ENCODE measurements around the gene HSPG2.

The HSPG2 gene

GRCh38 chr1:21879928-21880618 is 57.0 kb downstream of the HSPG2 start:
- Histone ChIP-seq H3K4me1 (ENCODE audit: control extremely low read depth in 1 of 4, control insufficient read depth in 4 of 4, insufficient read depth in 4 of 4, low read length in 3 of 4) (no peaks in the 10 kb centered on the region), H3K9me3 (ENCODE audit: control extremely low read depth in 1 of 5, control insufficient read depth in 4 of 5, insufficient read depth in 2 of 5, low read depth in 1 of 5, low read length in 4 of 5) (no peaks in the 10 kb centered on the region), H3K27me3 (replicated peaks in 2 of 5; ENCODE audit: control insufficient read depth in 4 of 5, insufficient read depth in 5 of 5, low read length in 4 of 5) (no peaks in the 10 kb centered on the region), H3K4me3 (ENCODE audit: control insufficient read depth in 1 of 7, extremely low read depth in 1 of 7, insufficient read depth in 4 of 7, low read depth in 2 of 7, low read length in 6 of 7) (no peak overlapping the region), H3K27ac (ENCODE audit: insufficient read depth in 1 of 2, low read depth in 1 of 2, low read length in 2 of 2, poor library complexity in 1 of 2, severe bottlenecking in 2 of 2) (no peak overlapping the region), H3K36me3 (ENCODE audit: control insufficient read depth in 4 of 4, insufficient read depth in 4 of 4, low read length in 3 of 4) (peaks cover 0 to 73% (median 14%) of the 10 kb centered on the region in 4 experiments)
- POLR2A ChIA-PET, result no interaction called here
- DNase-seq, result no peak
- 95% methylated on average over 14 of the region's 19 CpGs for WGBS (ENCODE audit: insufficient coverage)
- CTCF ChIA-PET, result no interaction called here

DNA sequence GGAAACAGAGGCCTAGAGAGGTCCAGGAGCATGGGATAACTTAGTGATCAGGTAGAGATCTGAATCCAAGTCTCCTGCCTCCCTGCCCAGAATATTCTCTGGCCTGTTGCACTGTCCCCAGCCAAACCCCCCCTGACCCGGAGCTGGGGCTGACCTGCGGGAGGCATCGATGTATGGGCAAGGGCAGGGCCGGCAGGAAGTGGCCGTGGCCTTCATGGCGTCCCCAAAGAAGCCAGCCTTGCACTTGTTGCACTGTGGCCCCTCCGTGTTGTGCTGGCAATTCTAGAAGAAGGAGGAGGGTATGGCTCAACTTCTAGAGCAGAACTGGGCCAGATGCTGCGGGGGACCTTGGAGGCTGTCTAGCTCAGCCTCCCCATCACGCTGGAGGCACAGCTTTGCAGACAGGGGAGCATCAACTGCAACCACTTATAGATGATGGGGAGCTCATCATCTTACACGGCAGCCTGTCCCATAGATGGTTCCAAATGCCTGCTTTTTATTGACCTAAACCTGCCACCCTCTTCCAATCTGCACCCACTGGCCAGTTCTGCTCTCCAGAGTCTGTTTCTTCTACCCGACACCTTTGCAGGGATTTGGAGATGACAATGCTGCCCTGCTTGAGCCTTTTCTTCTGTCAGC is 58.2 kb downstream of the HSPG2 start:
- 96% methylated on average over 10 of the region's 11 CpGs for WGBS (ENCODE audit: insufficient coverage)
- CTCF ChIA-PET, result no interaction called here
- H3K36me3 ChIP-seq (ENCODE audit: control insufficient read depth in 4 of 4, insufficient read depth in 4 of 4, low read length in 3 of 4), result peaks cover 0 to 72% (median 16%) of the 10 kb centered on the region in 4 experiments

DNA sequence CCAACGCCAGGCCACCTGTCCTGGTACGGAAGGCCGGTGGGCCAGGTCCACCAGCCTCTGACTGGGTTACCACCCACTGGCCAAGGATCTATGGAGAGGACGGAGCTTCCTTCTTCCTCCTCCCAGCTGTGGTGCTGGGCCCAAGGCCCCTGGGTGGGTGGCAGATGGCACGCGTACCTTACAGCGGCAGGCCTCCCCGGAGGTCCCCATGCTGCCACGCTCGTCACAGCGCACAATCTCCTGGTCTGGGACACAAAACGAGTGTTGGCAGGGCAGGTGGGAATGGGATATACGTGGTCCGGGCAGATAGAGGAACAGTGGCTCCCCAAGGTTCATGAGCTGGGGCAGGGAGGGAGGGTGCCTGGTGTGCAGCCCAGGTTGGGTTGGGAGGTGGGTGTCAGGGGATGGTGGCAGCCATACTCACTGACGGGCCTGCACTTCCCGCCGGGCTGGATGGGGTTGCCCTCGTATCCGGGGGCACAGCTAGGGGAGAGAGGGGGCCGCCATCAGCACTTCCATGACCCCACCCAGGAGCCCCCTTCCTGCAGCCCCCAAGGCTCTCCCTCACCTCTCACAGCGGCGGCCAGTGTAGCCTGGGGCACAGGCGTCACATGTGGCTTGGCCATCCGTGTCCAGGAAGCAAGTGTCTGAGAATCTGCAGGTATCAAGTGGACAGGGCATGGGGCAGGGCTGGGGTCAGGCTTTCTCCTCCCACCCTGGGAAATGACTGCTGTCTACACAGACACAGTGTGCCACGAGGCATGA is 58.9 kb downstream of the HSPG2 start:
- Histone ChIP-seq H3K27me3 (replicated peaks in 2 of 5; ENCODE audit: control insufficient read depth in 4 of 5, insufficient read depth in 5 of 5, low read length in 4 of 5) (no peaks in the 10 kb centered on the region), H3K4me3 (ENCODE audit: control insufficient read depth in 1 of 7, extremely low read depth in 1 of 7, insufficient read depth in 4 of 7, low read depth in 2 of 7, low read length in 6 of 7) (no peak overlapping the region), H3K9me3 (ENCODE audit: control extremely low read depth in 1 of 5, control insufficient read depth in 4 of 5, insufficient read depth in 2 of 5, low read depth in 1 of 5, low read length in 4 of 5) (no peaks in the 10 kb centered on the region), H3K4me1 (ENCODE audit: control extremely low read depth in 1 of 4, control insufficient read depth in 4 of 4, insufficient read depth in 4 of 4, low read length in 3 of 4) (no peaks in the 10 kb centered on the region), H3K27ac (ENCODE audit: insufficient read depth in 1 of 2, low read depth in 1 of 2, low read length in 2 of 2, poor library complexity in 1 of 2, severe bottlenecking in 2 of 2) (no peak overlapping the region), H3K36me3 (ENCODE audit: control insufficient read depth in 4 of 4, insufficient read depth in 4 of 4, low read length in 3 of 4) (peaks cover 0 to 74% (median 17%) of the 10 kb centered on the region in 4 experiments)
- CTCF ChIA-PET, result no interaction called here
- 97% methylated on average over 19 of the region's 25 CpGs for WGBS (ENCODE audit: insufficient coverage)
- no peak for DNase-seq
- POLR2A ChIA-PET, result no interaction called here

More for the DNA sequence above, 58.2 kb downstream of the HSPG2 start:
- no peak overlapping the region for H3K27ac ChIP-seq (ENCODE audit: insufficient read depth in 1 of 2, low read depth in 1 of 2, low read length in 2 of 2, poor library complexity in 1 of 2, severe bottlenecking in 2 of 2)
- DNase-seq, result no peak
- no peaks in the 10 kb centered on the region for H3K27me3 ChIP-seq (replicated peaks in 2 of 5; ENCODE audit: control insufficient read depth in 4 of 5, insufficient read depth in 5 of 5, low read length in 4 of 5)
- no peak overlapping the region for H3K4me3 ChIP-seq (ENCODE audit: control insufficient read depth in 1 of 7, extremely low read depth in 1 of 7, insufficient read depth in 4 of 7, low read depth in 2 of 7, low read length in 6 of 7)
- H3K9me3 ChIP-seq (ENCODE audit: control extremely low read depth in 1 of 5, control insufficient read depth in 4 of 5, insufficient read depth in 2 of 5, low read depth in 1 of 5, low read length in 4 of 5), result no peaks in the 10 kb centered on the region
- POLR2A ChIA-PET, result no interaction called here
- no peaks in the 10 kb centered on the region for H3K4me1 ChIP-seq (ENCODE audit: control extremely low read depth in 1 of 4, control insufficient read depth in 4 of 4, insufficient read depth in 4 of 4, low read length in 3 of 4)

GRCh38 chr1:21876267-21876666 is 60.8 kb downstream of the HSPG2 start:
- H3K27ac ChIP-seq (ENCODE audit: insufficient read depth in 1 of 2, low read depth in 1 of 2, low read length in 2 of 2, poor library complexity in 1 of 2, severe bottlenecking in 2 of 2), result no peak overlapping the region
- no peaks in the 10 kb centered on the region for H3K4me1 ChIP-seq (ENCODE audit: control extremely low read depth in 1 of 4, control insufficient read depth in 4 of 4, insufficient read depth in 4 of 4, low read length in 3 of 4)
- CTCF ChIA-PET, result no interaction called here
- no peaks in the 10 kb centered on the region for H3K27me3 ChIP-seq (replicated peaks in 2 of 5; ENCODE audit: control insufficient read depth in 4 of 5, insufficient read depth in 5 of 5, low read length in 4 of 5)
- H3K36me3 ChIP-seq (ENCODE audit: control insufficient read depth in 4 of 4, insufficient read depth in 4 of 4, low read length in 3 of 4), result peaks cover 0 to 90% (median 21%) of the 10 kb centered on the region in 4 experiments
- 98% methylated on average over 13 of the region's 16 CpGs for WGBS (ENCODE audit: insufficient coverage)
- no peak for DNase-seq
- H3K4me3 ChIP-seq (ENCODE audit: control insufficient read depth in 1 of 7, extremely low read depth in 1 of 7, insufficient read depth in 4 of 7, low read depth in 2 of 7, low read length in 6 of 7), result no peak overlapping the region
- POLR2A ChIA-PET, result no interaction called here
- no peaks in the 10 kb centered on the region for H3K9me3 ChIP-seq (ENCODE audit: control extremely low read depth in 1 of 5, control insufficient read depth in 4 of 5, insufficient read depth in 2 of 5, low read depth in 1 of 5, low read length in 4 of 5)

DNA sequence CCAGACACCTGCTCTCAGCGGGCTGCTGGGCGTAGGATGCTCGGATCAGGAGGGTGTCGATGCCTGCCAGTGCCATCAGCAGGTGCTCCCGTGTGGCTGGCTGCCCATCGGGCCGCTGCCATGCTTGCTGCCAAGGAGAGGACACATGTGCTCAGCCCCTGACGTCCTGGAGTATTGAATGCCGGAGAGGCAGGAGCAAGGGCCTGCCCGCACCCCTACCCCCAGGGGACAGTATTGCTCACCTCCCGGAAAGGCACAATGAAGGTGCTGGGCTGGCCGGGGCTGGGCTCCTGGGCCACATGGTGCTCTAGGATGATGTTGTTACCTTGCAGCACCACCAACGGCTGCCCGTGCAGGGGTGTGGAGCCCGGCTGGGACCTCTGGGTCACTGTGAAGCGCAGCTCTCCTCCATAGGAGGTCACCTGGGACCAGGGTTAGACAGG is 61.5 kb downstream of the HSPG2 start:
- Histone ChIP-seq H3K4me3 (ENCODE audit: control insufficient read depth in 1 of 7, extremely low read depth in 1 of 7, insufficient read depth in 4 of 7, low read depth in 2 of 7, low read length in 6 of 7) (no peak overlapping the region), H3K4me1 (ENCODE audit: control extremely low read depth in 1 of 4, control insufficient read depth in 4 of 4, insufficient read depth in 4 of 4, low read length in 3 of 4) (no peaks in the 10 kb centered on the region), H3K9me3 (ENCODE audit: control extremely low read depth in 1 of 5, control insufficient read depth in 4 of 5, insufficient read depth in 2 of 5, low read depth in 1 of 5, low read length in 4 of 5) (no peaks in the 10 kb centered on the region), H3K27ac (ENCODE audit: insufficient read depth in 1 of 2, low read depth in 1 of 2, low read length in 2 of 2, poor library complexity in 1 of 2, severe bottlenecking in 2 of 2) (no peak overlapping the region), H3K36me3 (ENCODE audit: control insufficient read depth in 4 of 4, insufficient read depth in 4 of 4, low read length in 3 of 4) (peaks cover 0 to 89% (median 18%) of the 10 kb centered on the region in 4 experiments), H3K27me3 (replicated peaks in 2 of 5; ENCODE audit: control insufficient read depth in 4 of 5, insufficient read depth in 5 of 5, low read length in 4 of 5) (no peaks in the 10 kb centered on the region)
- POLR2A ChIA-PET, result no interaction called here
- DNase-seq, result no peak
- 93% methylated on average over 14 of the region's 16 CpGs for WGBS (ENCODE audit: insufficient coverage)
- CTCF ChIA-PET, result no interaction called here

GRCh38 chr1:21874778-21875547 is 62.1 kb downstream of the HSPG2 start:
- Histone ChIP-seq H3K36me3 (ENCODE audit: control insufficient read depth in 4 of 4, insufficient read depth in 4 of 4, low read length in 3 of 4) (peaks cover 0 to 89% (median 17%) of the 10 kb centered on the region in 4 experiments), H3K27ac (ENCODE audit: insufficient read depth in 1 of 2, low read depth in 1 of 2, low read length in 2 of 2, poor library complexity in 1 of 2, severe bottlenecking in 2 of 2) (no peak overlapping the region), H3K9me3 (ENCODE audit: control extremely low read depth in 1 of 5, control insufficient read depth in 4 of 5, insufficient read depth in 2 of 5, low read depth in 1 of 5, low read length in 4 of 5) (no peaks in the 10 kb centered on the region), H3K4me1 (ENCODE audit: control extremely low read depth in 1 of 4, control insufficient read depth in 4 of 4, insufficient read depth in 4 of 4, low read length in 3 of 4) (no peaks in the 10 kb centered on the region), H3K4me3 (ENCODE audit: control insufficient read depth in 1 of 7, extremely low read depth in 1 of 7, insufficient read depth in 4 of 7, low read depth in 2 of 7, low read length in 6 of 7) (no peak overlapping the region), H3K27me3 (replicated peaks in 2 of 5; ENCODE audit: control insufficient read depth in 4 of 5, insufficient read depth in 5 of 5, low read length in 4 of 5) (no peaks in the 10 kb centered on the region)
- 95% methylated on average over 21 of the region's 24 CpGs for WGBS (ENCODE audit: insufficient coverage)
- ChIA-PET CTCF (no interaction called here), POLR2A (no interaction called here)
- no peak for DNase-seq
